DMS79 (cell line): ENCODE measurements around the gene SORCS3.

ENCODE experiments used
- DNase-seq: peaks from one replicate; lab custom pipeline; 2025; lab: John Stamatoyannopoulos, UW

The SORCS3 gene

GRCh38 chr10:105188737-105189462 is 547.8 kb downstream of the SORCS3 start:
- no peak for DNase-seq

GRCh38 chr10:105189463-105189800 is 548.3 kb downstream of the SORCS3 start:
- DNase-seq: no peak

DNA sequence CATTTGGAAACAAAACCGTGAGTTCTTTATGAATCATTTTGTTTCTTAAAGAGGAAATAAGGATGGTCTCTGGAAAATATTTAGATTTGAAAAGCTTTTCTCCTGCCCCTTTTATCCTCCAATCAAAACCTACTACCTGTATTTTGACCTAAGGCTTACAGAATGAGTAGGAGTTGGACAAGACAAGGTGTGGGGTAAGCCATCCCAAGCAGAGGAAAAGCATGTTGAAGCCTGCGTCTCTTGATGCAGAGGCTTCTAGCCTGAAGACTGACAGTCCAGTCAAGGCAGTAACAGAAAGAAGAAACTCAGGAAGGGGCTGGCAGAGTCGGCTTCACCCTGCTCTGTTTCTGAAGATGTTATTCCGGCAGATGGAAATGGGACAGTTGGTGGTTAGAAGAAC is 551.1 kb downstream of the SORCS3 start:
- DNase-seq: no peak

DNA sequence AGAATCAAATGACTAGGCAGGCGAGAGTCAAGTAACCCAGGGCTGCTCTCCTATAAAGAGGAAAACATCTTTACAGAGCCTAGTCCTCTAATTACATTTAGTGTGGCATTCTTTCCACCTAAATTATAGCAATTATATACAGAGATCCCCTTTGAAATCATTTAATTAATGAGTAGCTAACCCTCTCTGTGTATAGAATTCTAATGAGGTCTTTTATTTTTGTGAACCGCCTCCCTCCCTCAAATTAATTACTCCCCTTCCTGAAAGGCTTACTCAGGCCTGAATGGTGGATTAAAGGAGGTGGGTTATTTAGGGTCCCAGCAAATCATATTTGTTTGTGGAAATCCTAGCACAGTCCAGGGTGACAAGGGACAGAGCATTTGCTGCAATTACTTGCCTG is 551.8 kb downstream of the SORCS3 start:
- no peak for DNase-seq

DNA sequence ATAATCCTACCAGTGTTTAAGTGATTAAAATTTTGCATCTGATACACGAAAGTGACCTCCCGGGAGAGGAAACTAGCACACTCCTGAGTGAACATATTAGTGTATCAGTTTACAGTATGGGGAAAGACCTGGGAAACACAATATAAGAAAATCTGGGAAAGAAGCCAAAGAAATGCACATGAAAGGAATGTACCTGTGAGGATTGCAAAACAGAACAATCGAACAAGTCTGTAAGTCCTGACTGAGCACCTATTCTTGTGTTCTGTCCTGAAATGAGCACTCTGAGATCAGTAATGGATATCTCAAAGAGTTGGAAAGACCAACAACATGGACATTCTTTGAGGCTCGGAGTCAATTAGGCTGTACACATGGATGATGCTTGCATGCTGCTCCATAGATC is 554.7 kb downstream of the SORCS3 start:
- DNase-seq: no peak

GRCh38 chr10:105197598-105198364 is 556.7 kb downstream of the SORCS3 start:
- DNase-seq: no peak

DNA sequence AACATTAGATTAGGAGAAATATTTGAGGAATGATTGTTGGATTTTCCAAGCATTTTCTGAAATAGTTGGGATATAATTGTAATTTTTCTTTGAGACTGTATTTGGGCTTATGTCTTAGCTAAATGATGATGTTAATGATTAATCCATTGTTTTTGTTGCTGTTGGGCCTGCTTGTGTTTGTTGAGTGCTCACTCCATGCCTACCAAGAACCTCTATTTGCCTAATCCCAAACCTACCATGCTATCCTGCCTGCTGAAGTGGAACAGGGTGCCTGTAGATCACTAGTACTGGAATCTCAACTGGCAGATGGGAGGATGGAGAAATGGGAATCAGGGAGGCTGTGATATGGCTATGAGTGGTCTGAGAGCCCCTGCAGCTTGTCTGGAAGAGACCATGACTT is 565.5 kb downstream of the SORCS3 start:
- no peak for DNase-seq

GRCh38 chr10:105207476-105207995 is 566.4 kb downstream of the SORCS3 start:
- no peak for DNase-seq

GRCh38 chr10:105210546-105210945 is 569.5 kb downstream of the SORCS3 start:
- no peak for DNase-seq

GRCh38 chr10:105237685-105238084 is 596.6 kb downstream of the SORCS3 start:
- DNase-seq: no peak

DNA sequence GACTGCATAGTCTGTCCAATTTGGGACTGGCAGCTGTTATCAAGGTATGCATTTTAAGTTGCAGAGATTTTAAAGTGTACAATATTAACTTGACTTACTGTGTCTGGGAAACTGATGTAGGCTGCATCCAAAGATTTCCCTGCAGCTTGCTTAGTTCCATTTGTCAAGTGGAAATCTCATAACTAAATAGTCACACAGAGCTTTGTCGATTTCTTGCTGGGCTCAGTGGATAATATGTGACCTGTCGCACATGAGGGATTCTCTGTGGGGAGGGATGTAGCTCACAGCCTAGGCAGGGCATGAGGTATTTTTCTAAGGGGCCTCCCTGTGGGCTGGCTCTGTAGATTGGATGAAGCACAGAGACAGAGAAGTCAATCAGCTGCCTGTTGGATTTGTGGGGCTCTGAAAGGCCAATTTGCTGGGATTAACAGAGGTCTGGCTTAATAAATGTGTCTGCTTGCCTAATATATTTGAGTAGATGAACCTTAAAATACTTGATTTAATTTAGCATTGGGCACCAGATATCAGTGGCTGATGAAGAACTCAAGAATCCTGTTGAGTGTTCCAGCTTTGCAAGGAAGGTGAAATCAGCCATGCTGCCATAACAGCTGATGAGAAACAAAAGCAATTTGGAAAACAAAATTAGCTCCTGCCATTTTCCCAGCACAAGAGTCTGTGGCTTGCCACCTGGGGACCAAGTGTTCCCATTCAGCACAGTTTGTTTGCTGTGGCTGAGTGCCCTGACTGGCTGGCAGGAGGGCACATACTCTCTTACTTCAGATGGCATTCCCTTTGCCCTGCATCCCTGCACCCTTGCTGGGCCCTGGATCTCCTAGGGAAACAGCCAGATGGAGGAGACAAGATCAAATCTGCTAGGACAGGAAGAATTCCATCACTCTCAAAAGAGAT is 598.5 kb downstream of the SORCS3 start:
- peak; percentile 62 for DNase-seq

- no peak for DNase-seq
Observed at GRCh38 chr10:105241254-105241653, 600.2 kb downstream of the SORCS3 start.

DNA sequence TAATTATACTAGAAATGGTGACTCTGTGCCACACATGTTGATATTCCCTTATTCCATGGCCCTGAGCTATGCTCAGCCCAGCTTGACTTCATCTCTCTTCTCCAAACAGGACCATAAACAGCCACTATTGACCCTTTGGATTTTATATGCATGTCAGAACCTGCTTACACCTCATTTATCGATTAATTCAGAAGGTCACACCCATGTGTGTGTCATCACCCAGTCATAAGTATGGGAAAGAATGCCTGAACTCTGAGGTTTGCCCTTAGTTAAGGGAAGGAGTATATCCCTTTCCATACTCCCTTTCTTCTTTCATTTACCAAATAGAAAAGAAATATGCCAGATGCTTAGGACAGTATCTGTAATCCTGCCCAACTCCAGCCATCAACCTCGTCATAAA is 602.3 kb downstream of the SORCS3 start:
- no peak for DNase-seq

DNA sequence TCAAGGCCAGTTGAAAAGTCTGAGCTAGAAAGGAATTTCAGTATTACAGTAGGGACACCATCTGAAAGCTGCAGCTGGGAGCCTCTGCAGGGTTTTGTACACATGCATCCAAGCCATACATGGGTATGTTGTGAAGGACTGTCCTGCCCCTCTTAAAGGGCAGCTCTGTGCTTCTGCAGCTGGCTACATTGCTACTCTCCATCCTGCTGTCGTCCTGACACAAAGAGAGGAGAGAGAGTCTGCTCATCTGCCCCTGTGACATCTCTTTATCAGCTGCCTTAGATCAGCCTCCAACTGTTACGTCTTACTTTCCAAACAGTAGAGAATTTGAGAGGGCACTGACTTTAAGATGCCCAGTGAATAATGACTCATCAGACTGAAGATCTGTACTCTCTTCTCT is 602.7 kb downstream of the SORCS3 start:
- DNase-seq: no peak

DNA sequence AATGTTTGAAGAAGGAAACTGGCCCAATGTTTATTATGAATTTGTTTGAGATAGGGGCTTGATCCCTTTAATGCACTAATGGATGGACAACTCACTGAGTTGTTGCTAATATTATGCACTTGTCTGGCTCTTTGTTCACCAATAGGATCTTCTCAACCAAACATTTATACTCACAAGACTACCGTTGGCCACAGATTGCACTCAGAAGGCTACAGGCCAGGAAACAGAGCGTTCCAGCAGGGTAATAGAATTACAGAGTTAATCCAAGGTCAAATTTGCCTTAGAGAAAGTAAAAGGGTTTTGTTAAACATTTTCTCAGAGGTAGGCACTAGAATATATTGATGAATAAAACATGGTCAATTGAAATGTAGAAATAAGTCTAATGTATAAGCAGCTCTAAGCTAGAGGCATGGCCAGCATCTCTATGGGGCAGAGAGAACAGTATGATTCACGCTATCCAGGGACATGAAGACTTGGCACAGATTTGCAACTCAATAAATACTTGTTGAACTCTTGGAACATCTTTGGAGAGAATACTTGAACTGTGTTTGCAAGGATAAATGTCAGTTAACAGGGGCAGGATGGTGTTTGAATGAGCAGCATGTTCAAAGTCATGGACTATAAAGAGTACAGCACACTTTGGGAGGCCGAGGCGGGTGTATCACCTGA is 606.9 kb downstream of the SORCS3 start:
- no peak for DNase-seq

DNA sequence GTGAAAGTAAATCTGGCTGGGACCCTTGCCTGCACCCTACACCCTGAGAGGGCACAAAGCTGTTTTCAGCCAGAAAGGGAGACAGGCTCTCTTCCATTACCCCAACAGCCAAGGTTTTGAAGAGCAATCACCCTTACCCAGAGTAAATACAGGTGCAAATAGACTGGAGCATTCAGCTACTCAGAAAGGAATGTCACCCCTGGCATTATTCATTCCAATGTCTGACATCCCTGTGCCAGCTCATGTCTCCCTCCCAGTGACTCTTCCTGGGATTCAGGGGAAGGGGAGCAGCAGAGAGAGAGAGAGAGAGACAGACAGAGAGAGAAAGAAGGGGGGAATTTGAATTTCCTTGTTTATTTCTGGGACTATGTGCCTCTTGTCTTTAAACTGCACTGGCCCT is 611.8 kb downstream of the SORCS3 start:
- no peak for DNase-seq

- no peak for DNase-seq
Observed at GRCh38 chr10:105253515-105254212, 612.6 kb downstream of the SORCS3 start.

GRCh38 chr10:105258036-105258673 is 617.1 kb downstream of the SORCS3 start:
- no peak for DNase-seq

GRCh38 chr10:105258674-105259065 is 617.6 kb downstream of the SORCS3 start:
- DNase-seq: no peak

DNA sequence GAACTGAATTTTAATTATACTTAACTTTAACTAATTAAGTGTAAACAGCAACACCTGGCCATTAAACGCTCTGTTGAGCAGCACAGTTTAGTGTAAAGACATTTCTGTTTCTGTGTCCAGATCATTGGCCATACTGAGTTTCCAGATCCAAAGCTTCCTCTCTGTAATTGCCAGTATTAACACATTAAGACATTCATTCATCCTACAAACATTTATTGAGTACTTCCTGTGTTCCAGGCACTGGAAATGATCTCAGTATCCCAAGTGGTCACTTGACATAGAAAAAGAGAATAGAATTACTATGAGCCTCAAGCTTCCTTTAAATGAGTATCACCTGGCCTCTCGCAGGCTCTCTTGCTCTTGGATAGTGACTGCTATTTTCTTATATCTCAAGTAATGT is 618.1 kb downstream of the SORCS3 start:
- no peak for DNase-seq

- DNase-seq: no peak
Observed at GRCh38 chr10:105262666-105263065, 621.6 kb downstream of the SORCS3 start.
